ENCODE data around the gene SCUBE1.

SCUBE1 gene

GRCh38 chr22:43253839-43254238, 89.3 kb downstream of the SCUBE1 start:
- no peak for DNase-seq

GRCh38 chr22:43252319-43252718, 90.9 kb downstream of the SCUBE1 start:
- DNase-seq, result no peak

GRCh38 chr22:43249789-43250471, 93.2 kb downstream of the SCUBE1 start:
- no peak for DNase-seq

- DNase-seq, result no peak
These were observed 95.5 kb downstream of the SCUBE1 start for GRCh38 chr22:43247546-43248260.

GRCh38 chr22:43246188-43246587, 97.0 kb downstream of the SCUBE1 start:
- no peak for DNase-seq

GRCh38 chr22:43245717-43246116, 97.5 kb downstream of the SCUBE1 start:
- no peak for DNase-seq

GRCh38 chr22:43244803-43245527, 98.2 kb downstream of the SCUBE1 start:
- no peak for DNase-seq

GRCh38 chr22:43244402-43244801, 98.8 kb downstream of the SCUBE1 start:
- no peak for DNase-seq

GRCh38 chr22:43243324-43243723, 99.8 kb downstream of the SCUBE1 start:
- no peak for DNase-seq

- peak in 1 of 2 experiments; percentile 0 for DNase-seq
These were observed 100.5 kb downstream of the SCUBE1 start for GRCh38 chr22:43242627-43243026.

GRCh38 chr22:43241699-43242386, 101.3 kb downstream of the SCUBE1 start:
- DNase-seq, result no peak

- no peak for DNase-seq
These were observed 102.0 kb downstream of the SCUBE1 start for GRCh38 chr22:43241138-43241597.

- DNase-seq, result no peak
These were observed 102.6 kb downstream of the SCUBE1 start for GRCh38 chr22:43240614-43241013.

GRCh38 chr22:43239956-43240355, 103.2 kb downstream of the SCUBE1 start:
- DNase-seq, result no peak

GRCh38 chr22:43239193-43239780, 103.9 kb downstream of the SCUBE1 start:
- no peak for DNase-seq

GRCh38 chr22:43238526-43239006, 104.6 kb downstream of the SCUBE1 start:
- DNase-seq, result no peak

- DNase-seq, result no peak
These were observed 105.9 kb downstream of the SCUBE1 start for GRCh38 chr22:43237280-43237679.

GRCh38 chr22:43236411-43237166, 106.6 kb downstream of the SCUBE1 start:
- DNase-seq, result no peak

GRCh38 chr22:43235445-43236409, 107.4 kb downstream of the SCUBE1 start:
- no peak for DNase-seq

GRCh38 chr22:43234264-43234988, 108.7 kb downstream of the SCUBE1 start:
- DNase-seq, result no peak

Data from NCI-H2081 (cell line).